NCI-H82 treated with DMSO at 0.1 percent for 48 hours (cell line): Measurements from ENCODE around the gene DDRGK1.
"Not testable (repeated sequence)": the region's sequence is repeated elsewhere in the genome, so short reads cannot be mapped to it uniquely, and the experiment has no call there.

Experiments used
- DNase-seq: peaks from one replicate; lab custom pipeline; 2025; ENCODE audit not compliant: unreplicated experiment; lab: John Stamatoyannopoulos, UW

DDRGK1 gene

DNA sequence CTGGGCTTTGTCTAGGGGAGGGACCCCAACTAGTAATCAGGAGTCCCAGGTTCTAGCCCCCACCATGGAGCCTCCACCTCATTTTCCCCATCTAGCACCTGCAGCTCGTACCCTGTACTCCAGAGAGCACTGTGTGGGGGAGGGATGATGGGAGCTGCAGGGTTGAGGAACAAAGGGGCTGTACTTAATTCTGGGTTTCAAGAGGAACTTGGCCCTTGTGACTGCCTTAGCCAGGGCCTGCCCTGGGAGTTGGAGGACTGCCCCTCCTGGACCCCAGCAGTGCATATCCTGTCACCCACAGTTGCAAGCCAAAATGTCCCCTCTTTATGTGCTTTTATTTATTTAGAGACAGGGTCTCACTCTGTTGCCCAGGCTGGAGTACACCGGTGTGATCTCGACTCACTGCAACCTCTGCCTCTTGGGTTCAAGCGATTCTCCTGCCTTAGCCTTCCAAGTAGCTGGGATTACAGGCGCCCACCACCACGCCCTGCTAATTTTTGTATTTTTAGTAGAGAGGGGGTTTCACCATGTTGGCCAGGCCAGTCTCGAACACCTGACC, 11.0 kb upstream of the DDRGK1 start:
- DNase-seq = not testable (repeated sequence)

DNA sequence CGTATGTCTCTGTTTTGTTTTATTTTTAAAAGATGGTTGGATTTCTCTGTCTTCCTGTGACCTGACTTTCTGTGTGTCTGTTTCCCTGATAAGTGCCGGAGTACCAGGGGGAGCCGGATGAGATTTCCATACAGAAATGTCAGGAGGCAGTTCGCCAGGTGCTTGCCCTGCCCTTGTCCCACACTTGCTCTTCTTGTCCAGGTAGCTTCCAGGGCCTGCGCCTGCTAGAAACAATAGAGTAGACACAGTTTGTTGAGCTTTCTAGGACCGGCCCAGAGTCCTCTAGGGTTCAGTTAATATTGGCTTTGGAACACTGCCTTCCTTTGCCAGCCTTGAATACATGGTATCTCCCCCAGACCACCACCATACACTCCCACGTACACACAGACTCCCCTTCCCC, 8.7 kb upstream of the DDRGK1 start:
- no peak for DNase-seq

DNA sequence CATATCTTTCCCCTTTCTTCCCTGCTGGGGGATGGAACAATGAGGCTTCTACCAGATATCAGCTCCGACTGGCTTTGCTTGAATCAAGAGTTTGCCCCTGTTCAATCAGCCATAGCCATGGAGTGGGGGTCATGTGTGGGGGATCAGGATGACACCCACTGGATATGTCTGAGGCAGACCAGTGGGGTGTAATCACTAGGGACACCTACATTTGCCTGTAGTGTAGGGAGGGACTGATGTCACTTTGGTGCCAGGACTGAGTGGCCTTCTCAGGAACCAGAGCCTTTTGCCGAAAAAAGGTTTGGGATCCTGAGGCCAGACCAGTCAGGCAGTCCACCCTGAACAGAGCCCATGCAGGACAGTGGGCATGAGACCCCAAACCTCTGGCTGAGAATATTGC, 5.9 kb upstream of the DDRGK1 start:
- no peak for DNase-seq

DNA sequence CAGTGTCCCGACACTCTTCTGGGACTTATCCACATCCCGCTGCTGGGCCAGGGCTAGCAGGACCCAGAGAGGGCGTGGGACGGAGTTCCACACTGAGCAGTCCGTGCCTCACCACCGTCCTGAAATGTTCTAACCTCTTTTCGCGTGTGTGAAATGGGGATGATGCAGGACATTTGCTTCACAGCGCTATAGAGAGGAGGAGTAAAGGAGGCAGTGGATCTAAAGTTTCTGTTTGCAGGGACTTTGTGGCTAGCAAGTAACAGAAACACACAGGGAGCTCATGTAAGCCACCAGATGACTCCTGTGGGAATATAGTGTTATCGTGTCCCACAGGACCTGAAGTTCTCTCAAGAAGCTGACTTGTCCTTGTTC, 5.5 kb upstream of the DDRGK1 start:
- no peak for DNase-seq

DNA sequence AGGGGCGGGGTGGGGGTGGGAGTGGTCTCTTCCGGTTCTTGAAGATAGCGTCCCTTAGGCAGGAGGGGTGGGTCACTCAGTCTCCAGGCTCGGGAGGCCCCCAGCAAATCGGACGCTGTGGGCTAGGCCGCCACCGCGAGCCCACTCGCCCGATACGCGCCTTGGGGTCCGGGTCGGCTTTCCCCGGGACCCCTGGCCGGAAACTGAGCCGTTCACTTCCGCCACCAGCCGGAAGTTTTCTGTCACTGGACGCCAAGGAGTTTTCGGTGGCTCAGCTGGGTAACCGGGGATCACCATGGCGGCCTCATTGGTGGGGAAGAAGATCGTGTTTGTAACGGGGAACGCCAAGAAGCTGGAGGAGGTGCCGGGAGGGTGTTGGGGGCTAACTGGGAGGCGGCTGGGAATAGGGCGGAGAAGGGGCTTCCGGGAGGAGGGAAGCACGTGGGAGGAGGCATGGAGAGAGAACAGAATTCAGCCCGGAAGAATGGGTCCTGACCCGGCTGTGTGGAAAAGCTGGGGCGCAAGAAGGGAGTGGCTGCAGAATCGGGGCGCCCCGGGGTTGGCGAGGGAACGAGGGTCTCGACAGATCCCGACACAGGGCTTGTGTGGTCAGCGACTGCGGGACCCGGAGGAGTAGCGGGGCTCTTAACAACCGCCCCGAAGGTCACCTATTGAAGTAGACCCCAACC, 4.9 kb upstream of the DDRGK1 start, which contains the start of gene ITPA:
ITPA (plus strand) TSS at position 242 of the 689 bp plus-strand sequence; CDS start at position 296, 54 bp downstream.
- DNase-seq = peak; percentile 2

DNA sequence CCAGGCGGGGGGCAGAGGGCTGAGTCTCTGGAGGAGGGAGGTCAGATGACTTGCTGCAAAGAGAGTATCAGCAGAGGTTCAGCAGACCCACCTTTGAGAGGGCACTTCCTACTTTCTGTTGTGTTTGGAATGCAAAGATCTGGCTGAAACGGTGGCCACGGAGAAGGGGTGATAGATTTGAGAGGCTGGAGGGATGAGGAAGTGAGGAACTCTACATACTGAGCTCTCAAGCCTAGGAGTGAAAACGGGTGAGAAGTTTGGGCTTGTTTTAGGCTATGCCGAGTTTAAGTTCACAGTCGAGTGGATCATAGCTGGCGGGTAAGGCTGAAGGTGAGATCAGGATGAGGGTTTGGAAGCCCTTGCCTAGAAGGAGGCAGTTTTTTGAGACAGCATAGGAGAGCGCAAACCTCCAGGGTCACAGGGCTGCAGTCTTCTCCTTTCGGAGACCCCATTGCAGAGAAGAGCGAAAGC, 4.3 kb upstream of the DDRGK1 start:
- DNase-seq = no peak

DNA sequence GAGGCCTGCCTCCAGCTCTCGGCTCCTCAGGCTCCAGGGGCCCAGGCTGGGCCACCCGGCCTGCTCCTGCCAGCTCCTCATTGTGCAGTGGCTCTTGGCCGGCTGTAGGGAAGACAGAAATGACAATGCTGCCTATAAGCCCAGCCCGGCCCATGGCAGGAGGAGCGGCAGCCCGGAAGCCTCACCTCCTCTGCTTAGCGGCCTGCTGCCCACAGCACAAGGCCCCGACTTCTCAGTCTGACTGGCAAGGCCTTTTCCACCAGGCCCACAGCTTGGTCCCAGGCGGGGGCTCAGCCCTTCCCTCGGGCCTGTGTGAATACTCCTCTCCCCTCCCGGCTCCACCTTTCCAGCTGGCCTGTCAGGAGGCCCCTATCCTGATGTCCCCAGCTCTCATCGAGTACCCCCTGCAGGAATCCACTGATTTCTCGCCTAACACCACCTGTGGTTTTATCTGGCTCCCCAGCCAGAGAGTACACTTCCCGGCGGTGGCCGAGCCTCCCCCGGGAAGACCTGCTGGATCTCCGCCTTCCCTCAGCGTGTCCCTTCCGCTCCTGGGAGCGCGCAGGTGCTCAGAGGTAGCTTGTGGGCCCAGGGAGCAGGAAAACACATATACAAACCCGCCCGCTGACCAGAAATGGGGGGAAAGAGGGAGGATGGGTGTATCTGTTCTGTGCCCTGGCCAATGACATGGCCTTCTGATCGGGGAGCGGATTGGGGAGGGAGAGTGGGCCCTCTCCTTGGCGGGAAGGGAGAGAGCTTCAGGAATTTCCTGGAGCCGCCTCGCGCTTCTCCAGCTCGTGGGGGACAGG, 963 bp downstream of the DDRGK1 start:
- no peak for DNase-seq

DNA sequence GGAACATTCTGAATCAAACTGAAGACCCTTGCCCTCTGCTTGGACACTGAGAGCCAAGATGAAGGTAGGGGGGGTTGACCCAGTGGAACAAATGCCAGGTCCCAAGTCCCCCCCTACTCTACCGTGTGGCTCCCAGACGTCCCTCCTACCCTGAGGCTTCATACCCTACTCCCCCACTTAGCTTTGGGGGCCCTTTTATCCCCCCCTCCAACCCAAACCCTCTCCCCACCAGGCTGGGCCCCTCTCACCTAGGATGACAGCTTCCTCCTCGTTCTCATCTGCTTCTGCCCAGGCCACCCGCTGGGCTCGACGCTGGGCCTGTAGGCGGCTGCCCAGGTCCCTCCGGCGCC, 1.5 kb downstream of the DDRGK1 start:
- no peak for DNase-seq

DNA sequence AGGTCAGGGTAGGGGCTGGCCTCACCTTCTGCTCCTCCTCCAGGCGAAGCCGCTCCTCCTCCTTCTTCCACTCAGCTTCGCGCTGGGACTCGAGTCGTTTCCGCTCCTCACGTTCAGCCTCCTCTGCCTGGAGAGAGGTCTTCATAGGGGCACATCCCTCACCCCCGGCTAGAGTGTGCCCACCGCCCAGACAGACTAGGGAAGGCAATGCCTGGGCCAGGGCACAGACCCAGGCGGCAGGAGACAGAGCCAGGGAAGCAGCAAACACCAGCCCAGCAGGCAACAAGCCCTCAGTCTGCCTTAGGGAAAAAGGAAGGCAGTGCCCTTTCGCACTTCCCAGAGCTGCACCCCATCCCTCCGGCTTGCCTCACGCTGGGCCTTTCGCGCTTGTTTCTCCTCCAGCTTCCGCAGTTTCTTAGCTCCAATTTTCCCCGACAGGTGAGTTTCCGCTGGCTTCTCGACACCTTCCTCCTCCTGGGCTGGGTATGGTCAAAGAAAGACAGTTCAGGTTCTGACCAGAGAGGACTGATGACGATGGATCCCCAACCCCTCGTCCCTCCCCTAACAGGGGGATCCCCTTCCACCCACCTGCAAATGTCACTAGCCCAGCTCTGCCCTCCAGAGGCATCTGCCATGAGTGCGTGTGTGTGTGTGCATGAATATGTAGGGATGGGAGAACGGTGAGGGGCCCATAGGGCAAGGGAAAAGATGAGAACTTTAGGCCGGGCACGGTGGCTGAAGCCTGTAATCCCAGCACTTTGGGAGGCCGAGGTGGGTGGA, 4.3 kb downstream of the DDRGK1 start:
- no peak for DNase-seq

DNA sequence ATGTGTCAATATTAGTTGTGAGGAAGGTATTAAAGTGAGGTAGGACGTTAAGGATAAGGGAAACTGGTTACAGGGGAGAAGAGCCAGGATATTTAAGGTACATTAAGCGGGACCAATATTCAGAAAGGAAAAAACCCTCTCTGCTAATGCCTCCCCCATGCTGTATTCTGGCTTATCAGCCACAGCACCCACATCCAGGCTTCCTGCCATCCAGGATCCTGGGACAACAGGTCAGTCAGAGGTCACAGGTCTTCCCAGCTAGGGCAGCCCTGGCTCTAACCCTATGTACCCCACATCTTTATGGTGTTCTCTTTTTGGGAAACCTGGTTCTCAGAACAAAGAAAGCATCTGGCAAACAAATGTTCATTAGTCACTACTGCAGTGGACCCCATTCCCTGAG, 5.3 kb downstream of the DDRGK1 start:
- no peak for DNase-seq

DNA sequence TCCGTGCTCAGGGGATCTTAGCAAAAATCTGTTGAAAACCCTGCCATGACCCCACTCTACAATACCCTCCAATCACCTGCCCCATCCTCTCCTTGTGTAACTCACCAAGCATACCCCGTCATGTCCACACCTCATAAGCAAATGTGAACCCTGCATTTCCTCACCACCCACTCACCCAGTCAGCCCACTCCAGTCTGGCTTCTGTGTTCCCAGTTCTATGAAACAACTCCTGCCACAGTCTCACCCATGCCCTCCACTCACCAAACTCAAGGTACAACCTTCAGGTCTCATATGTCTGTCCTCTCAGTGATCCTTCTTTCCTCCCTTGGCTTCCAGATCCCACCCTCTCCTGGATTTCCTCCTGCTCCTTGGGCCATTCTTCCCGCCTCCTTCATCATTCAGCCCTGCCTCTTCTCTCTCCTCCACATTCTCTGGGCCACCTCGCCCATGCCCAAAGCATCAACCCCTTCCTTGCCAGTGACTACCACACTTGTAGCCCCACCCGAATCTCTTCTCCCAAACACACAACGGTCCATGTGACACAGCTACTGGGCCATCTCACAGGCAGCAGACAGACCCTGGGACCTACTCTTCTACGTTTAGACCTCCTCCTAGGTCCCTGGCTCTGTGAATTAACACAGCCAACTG, 8.8 kb downstream of the DDRGK1 start:
- DNase-seq = no peak

DNA sequence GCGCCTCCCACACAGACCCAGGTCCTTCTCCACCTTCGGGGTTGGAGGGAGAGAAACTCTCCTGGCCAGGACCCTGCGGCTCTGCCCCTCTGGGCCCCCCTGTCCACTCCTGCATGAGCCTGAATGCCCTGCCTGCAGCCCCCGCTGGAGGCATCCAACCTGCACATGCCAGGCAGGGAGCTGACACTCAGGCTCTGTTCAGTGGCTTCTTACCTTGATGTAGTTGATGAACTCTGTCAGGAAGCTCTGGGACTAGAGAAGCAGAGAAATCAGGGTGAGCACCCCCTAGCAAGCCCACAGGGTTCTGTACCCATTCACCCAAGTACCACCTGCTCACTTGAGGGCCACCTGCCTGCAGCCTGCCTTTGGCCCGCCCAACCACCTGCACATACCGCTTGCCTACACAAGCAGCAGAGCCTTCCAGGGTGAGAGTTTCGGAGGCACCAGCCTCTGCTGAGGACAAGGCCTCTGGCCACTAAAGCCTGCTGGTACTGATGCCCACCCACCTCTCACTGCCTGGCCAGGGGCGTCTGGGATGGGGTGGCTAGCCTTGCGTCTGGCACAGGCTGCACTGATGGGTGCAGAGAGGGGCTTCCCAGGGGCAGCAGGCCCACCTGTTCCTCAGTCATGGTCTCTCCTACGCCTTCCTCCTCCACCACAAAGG, 9.7 kb downstream of the DDRGK1 start:
- no peak for DNase-seq

DNA sequence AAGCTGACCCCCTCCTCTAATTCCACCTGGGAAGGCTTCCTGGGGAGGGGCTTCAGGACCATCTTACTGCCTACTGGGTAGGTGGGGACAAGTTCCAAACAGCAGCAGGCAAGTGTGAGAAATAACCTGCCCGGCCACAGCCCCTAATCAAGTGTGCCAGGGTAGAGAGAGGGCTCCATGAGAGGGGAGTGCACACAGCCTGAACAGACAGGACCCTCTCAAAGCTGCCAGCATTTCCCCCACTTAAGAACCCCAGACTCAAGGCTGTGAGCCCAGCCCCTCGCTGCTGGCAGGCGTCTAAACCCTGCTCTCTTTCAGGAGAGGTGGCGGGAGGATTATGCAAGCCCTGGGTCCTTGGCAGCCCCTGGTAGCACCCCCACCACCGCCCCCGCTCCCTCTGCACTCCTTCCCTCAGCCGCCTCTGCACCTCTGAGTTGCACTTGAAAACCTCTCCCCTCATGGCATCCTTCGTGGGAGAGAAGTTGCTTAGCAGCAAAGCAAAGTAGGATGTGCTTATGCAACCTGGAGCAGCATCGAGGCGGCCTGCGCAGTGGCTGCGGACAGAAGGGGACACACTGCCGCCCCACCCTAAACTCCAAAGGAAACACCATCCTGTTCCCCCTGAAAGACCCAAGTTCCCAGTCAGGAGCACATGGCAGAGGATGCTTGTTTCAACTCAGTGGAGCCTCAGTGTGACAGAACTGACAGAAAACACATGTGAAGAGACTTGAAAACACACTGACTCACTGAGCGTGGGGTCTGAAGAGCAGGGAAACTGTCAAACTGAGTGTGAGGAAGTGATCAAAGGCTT, 10.5 kb downstream of the DDRGK1 start:
- no peak for DNase-seq

DNA sequence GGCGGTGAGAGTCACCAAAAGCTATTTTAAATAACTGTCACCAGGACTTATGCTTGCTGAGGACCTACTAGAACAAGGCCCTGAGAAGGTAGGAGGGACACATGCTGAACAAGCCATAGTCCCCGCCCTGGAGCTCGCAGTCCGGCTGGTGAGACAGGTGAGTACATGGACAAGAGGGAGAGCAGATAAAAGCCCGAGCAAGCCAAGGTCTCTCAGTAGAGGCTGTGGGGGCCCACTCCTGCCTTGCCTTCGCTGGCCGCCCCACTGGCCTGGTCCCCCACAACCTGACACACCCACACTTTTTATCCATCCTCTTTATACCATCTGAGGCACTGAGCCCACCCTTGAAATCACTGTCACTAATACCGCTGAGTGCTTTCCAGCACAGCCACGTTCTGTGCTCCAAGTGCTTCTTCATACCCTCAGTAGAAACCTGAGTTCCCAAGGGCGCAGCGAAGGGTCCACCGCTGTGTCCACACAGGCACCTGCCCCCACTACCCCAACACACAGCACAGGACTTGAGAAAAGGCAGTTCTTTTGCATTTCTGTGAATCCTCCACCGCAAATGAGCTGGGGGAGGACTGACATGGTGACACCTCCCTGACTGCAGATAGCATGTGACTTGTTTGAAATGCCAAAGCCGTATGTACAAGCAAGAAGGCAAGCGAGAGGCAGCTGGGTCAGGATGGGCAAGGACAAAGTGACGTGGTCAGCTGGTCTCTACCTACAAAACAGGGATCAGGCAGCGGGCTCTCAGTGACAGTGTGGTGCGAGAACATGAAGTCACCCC, 12.1 kb downstream of the DDRGK1 start:
- DNase-seq = no peak

DNA sequence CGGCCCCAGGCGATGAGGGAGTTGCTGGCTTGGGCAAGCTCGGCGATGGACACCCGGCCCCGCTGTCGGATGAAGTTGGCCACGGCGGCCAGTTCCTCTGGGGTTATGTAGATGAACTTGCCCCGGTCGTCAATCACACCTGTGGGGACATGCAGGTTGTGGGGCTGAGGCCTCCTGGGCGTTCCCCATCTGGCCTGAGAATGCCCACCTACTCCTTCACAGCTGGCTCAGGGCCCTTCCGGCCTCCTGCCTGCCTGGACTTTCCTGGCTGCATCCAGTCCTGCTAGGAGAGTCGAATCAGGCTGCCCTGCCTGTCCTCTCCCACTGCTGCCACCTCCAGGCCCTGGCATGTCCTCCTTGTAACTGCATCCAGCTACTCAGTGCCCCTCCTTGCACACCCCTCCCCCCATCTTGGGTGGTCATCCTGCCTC, 13.8 kb downstream of the DDRGK1 start:
- DNase-seq = no peak

DNA sequence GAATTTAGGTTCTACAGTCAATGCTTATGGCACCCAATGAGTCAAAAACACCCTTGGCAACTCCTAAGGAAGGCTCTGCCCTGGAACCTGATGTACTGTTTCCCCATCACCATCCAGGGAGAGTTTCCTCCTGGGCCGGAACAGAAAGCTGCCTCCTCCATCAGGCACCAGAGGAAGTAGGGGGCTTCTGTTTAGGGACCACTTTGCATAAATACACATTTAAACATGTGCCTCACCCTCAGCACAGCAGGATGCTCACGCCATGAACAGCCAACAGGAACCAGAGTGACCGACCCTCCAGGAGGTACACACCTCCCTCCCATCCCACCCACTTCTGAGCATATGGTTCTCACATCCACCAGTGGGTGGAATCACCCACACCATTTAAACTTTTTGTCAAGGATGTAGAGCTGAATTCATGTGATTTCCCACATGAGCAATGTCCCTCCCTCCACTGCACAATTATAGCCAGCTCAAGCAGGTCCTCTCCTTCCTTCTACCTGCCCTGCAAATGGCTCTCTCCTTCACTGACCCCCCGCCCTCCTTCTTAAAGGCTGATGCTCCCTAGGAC, 14.8 kb downstream of the DDRGK1 start:
- no peak for DNase-seq

DNA sequence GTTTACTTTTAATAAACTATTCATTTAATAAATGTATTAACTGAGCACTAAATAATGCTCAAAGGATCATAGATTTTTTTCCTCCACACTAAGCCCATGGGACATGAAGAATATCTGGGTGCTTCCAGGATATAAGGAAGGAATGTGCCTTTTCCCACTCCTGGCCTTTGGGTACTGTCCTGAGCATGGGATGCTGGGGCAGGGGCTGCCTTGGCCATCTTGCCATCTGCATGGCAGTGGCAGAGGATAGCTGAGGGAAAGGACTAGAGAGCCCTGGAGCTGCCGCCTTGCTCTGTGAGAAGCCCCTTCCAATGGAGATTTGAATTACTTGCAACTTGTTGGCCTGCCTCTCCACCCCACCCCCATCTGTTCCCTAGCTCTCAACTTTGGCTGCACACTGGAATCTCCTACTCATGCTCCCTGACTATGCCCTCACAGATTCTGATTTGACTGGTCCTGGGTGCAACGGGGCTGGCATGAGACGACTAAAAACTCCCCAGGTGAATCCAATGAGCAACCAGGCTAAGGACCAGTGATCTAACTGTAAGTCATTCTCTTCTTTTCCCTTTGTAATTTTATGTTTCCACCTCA, 15.6 kb downstream of the DDRGK1 start:
- no peak for DNase-seq

DNA sequence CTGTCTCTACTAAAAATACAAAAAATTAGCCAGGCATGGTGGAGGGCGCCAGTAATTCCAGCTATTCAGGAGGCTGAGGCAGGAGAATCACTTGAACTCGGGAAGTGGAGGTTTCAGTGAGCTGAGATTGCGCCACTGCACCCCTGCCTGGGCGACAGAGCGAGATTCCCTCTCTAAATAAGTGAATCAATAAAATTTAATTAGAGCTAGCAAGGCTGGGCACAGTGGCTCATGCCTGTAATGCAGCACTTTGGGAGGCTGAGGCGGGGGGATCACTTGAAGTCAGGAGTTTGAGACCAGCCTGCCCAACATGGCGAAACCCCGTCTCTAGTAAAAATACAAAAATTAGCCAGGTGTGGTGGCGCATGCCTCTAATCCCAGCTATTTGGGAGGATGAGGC, 16.6 kb downstream of the DDRGK1 start:
- DNase-seq = not testable (repeated sequence)
